ENCODE measurements around the gene NUP210L. TPM values are rescaled to one million over a fixed set of nuclear protein-coding genes. Genes with fewer than 3 reads are reported as not detected.

NUP210L gene
- total RNA-seq, 1 donor, result under 0.01 TPM

- Histone ChIP-seq H3K27me3 (ENCODE audit: insufficient read depth, low read length) (no peaks in the 10 kb centered on the region), H3K4me2 (ENCODE audit: insufficient read depth, low read length) (peak overlapping the region; percentile 91), H3K79me2 (ENCODE audit: insufficient read depth, low read length) (peaks cover 29% of the 10 kb centered on the region), H3K4me3 (ENCODE audit: insufficient read depth, low read length) (peak overlapping the region; percentile 93), H3K9me3 (ENCODE audit: low read depth, low read length) (no peaks in the 10 kb centered on the region), H4K20me1 (ENCODE audit: insufficient read depth, low read length) (no peaks in the 10 kb centered on the region), H3K4me1 (ENCODE audit: insufficient read depth, low read length) (peaks cover 12% of the 10 kb centered on the region), H3K27ac (ENCODE audit: low read depth, low read length) (peak overlapping the region; percentile 90), H2AFZ (ENCODE audit: low read length) (peak overlapping the region; percentile 80), H3K36me3 (ENCODE audit: insufficient read depth, low read length) (peaks cover 20% of the 10 kb centered on the region)
- DNase-seq (ENCODE audit: insufficient read length, low spot score, missing footprints), result peak; percentile 93
- TF ChIP-seq CTCF (IDR thresholded peaks at IDR 0.05; ENCODE audit: extremely low read depth, low read depth, low read length), result no peak
Measured at GRCh38 chr1:153945131-153945794, 209.6 kb downstream of the NUP210L start.

- no peak overlapping the region for H2AFZ ChIP-seq (ENCODE audit: low read length)
- H3K79me2 ChIP-seq (ENCODE audit: insufficient read depth, low read length), result peaks cover 29% of the 10 kb centered on the region
- no peaks in the 10 kb centered on the region for H4K20me1 ChIP-seq (ENCODE audit: insufficient read depth, low read length)
- H3K9me3 ChIP-seq (ENCODE audit: low read depth, low read length), result no peaks in the 10 kb centered on the region
- no peak for DNase-seq (ENCODE audit: insufficient read length, low spot score, missing footprints)
- H3K36me3 ChIP-seq (ENCODE audit: insufficient read depth, low read length), result peaks cover 20% of the 10 kb centered on the region
- peaks cover 12% of the 10 kb centered on the region for H3K4me1 ChIP-seq (ENCODE audit: insufficient read depth, low read length)
- no peaks in the 10 kb centered on the region for H3K27me3 ChIP-seq (ENCODE audit: insufficient read depth, low read length)
- peak overlapping the region; percentile 90 for H3K27ac ChIP-seq (ENCODE audit: low read depth, low read length)
- peak overlapping the region; percentile 93 for H3K4me3 ChIP-seq (ENCODE audit: insufficient read depth, low read length)
- H3K4me2 ChIP-seq (ENCODE audit: insufficient read depth, low read length), result peak overlapping the region; percentile 91
- TF ChIP-seq CTCF (IDR thresholded peaks at IDR 0.05; ENCODE audit: extremely low read depth, low read depth, low read length), result no peak
Measured at GRCh38 chr1:153944827-153945117, 210.1 kb downstream of the NUP210L start.

- H3K4me2 ChIP-seq (ENCODE audit: insufficient read depth, low read length), result no peak overlapping the region
Measured at GRCh38 chr1:153944005-153944826, 210.7 kb downstream of the NUP210L start.

More at GRCh38 chr1:153944005-153944826, 210.7 kb downstream of the NUP210L start:
- Histone ChIP-seq H3K27ac (ENCODE audit: low read depth, low read length) (peak overlapping the region; percentile 90), H3K36me3 (ENCODE audit: insufficient read depth, low read length) (peaks cover 19% of the 10 kb centered on the region), H3K79me2 (ENCODE audit: insufficient read depth, low read length) (peaks cover 29% of the 10 kb centered on the region), H3K9me3 (ENCODE audit: low read depth, low read length) (no peaks in the 10 kb centered on the region), H3K27me3 (ENCODE audit: insufficient read depth, low read length) (no peaks in the 10 kb centered on the region), H3K4me3 (ENCODE audit: insufficient read depth, low read length) (no peak overlapping the region), H4K20me1 (ENCODE audit: insufficient read depth, low read length) (no peaks in the 10 kb centered on the region), H2AFZ (ENCODE audit: low read length) (no peak overlapping the region), H3K4me1 (ENCODE audit: insufficient read depth, low read length) (peaks cover 12% of the 10 kb centered on the region)
- no peak for TF ChIP-seq CTCF (IDR thresholded peaks at IDR 0.05; ENCODE audit: extremely low read depth, low read depth, low read length)
- peak; percentile 88 for DNase-seq (ENCODE audit: insufficient read length, low spot score, missing footprints)

Data from osteoblast (primary cell).